ENCODE data around the gene SSBP3.

The SSBP3 gene

DNA sequence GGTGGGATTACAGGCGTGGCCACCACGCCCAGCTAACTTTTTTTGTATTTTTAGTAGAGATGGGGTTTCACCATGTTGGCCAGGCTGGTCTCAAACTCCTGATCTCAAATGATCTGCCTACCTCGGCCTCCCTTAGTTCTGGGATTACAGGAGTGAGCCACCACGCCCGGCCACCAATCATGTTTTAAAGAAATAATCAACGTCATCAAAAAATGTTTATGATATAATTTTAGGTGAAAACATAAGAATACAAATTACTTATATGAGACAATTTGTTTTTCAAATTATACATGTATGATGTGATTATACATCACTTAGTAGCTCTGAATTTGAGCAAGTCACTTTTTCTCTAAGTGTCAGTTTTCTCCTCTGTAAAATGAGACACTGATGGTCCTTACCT is 31.6 kb upstream of the SSBP3 start:
- in situ Hi-C loops (cut with MboI; ENCODE audit: low sequenced_read_pairs, unreplicated experiment) = no loop called here
- no peak for DNase-seq (ENCODE audit: low spot score)
- TF ChIP-seq, protein P1, sequence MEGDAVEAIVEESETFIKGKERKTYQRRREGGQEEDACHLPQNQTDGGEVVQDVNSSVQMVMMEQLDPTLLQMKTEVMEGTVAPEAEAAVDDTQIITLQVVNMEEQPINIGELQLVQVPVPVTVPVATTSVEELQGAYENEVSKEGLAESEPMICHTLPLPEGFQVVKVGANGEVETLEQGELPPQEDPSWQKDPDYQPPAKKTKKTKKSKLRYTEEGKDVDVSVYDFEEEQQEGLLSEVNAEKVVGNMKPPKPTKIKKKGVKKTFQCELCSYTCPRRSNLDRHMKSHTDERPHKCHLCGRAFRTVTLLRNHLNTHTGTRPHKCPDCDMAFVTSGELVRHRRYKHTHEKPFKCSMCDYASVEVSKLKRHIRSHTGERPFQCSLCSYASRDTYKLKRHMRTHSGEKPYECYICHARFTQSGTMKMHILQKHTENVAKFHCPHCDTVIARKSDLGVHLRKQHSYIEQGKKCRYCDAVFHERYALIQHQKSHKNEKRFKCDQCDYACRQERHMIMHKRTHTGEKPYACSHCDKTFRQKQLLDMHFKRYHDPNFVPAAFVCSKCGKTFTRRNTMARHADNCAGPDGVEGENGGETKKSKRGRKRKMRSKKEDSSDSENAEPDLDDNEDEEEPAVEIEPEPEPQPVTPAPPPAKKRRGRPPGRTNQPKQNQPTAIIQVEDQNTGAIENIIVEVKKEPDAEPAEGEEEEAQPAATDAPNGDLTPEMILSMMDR (IDR thresholded peaks at IDR 0.05; ENCODE audit: borderline replicate concordance, control extremely low read depth, extremely low read depth, insufficient read depth, missing control alignments) = no peak

DNA sequence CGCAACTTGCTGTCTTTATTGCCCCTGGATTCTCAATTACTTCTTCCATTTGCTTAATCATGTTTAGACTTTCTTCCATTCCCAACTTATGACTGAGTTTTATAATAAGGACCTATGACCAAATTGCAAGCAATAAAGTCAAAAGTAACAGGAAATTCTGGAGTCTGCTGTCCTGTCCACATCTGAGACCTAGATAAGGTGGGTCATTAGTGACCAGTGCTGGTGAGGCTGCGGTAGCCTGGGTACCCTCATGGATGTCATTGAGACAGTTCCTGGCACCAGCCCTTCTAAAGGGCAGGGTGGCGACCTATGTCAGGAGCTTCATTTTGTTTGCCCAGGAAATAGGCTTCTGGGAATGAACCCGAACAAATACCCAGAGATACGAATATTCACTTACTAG is 30.6 kb upstream of the SSBP3 start:
- TF ChIP-seq, protein P1 (IDR thresholded peaks at IDR 0.05; ENCODE audit: borderline replicate concordance, control extremely low read depth, extremely low read depth, insufficient read depth, missing control alignments) = no peak
- DNase-seq (ENCODE audit: low spot score) = no peak
- in situ Hi-C loops (cut with MboI; ENCODE audit: low sequenced_read_pairs, unreplicated experiment) = no loop called here

DNA sequence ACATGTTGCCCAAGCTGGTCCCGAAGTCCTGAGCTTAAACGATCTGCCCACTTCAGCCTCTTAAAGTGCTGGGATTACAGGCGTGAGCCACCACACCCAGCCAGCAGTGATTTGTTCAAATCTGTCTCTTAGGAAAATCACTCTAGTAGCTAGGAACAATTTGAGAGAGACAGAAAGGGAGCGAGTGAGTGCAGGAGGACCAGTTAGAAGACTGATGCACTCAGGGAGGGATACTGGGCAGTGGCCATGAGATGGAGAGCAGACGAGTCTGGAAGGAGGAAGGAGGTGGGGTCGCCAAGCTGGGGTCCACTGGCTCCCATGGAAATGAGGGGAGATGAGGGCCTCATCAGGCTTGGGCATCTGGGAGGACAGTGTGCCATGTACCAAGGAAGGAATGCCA is 23.6 kb upstream of the SSBP3 start:
- DNase-seq (ENCODE audit: low spot score) = no peak
- TF ChIP-seq, protein P1 (IDR thresholded peaks at IDR 0.05; ENCODE audit: borderline replicate concordance, control extremely low read depth, extremely low read depth, insufficient read depth, missing control alignments) = no peak
- in situ Hi-C loops (cut with MboI; ENCODE audit: low sequenced_read_pairs, unreplicated experiment) = no loop called here

DNA sequence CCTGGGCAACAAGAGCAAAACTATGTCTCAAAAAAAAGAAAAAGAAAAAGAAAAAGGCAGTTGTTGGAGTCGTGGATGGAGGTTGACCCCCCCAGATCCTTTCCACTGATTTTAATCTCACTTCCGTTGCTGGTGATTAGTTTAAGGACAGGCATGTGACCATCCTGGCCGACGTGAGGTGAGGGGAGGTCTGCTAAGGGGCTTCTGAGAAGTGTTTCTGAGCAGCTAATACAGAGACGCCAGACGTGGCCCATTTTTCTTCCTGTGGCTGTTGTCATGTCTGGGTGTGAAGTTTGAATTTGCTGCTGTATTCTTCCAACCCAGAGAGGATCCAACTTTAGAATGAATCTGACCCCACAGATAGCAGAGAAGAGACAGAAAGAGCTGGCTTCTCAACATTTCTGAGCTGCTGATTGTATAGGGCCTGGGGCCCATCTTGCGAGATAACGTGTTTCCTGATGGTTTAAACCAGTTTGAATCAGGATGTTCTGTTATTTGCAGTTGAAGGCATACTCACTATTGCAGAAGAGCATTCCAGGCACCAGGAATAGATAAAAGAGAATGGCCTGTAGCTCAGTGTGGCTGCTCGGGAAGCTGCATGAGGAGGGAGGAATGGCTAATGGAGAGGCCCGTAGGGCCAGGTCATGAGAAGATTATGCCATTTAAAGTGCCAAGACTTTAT is 22.8 kb upstream of the SSBP3 start:
- TF ChIP-seq, protein P1 (IDR thresholded peaks at IDR 0.05; ENCODE audit: borderline replicate concordance, control extremely low read depth, extremely low read depth, insufficient read depth, missing control alignments) = no peak
- in situ Hi-C loops (cut with MboI; ENCODE audit: low sequenced_read_pairs, unreplicated experiment) = no loop called here
- no peak for DNase-seq (ENCODE audit: low spot score)

DNA sequence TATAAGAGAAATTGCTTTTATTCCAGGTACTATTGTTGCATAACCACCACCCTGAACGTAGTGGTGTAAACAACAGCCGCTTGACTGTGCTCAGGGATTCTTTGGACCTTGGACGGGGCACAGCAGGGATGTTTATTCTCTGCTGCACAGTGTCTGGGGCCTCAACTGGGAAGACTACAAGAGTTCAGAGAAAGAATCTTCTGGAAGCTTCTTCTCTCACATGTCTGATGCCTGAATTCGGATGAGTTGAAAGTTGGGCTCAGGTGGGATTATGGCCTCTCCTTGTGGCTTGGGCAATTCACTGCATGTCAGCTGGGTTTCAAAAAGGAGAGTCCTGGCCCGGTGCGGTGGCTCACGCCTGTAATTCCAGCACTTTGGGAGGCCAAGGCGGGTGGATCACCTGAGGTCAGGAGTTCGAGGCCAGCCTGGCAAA is 19.0 kb upstream of the SSBP3 start:
- TF ChIP-seq, protein P1 (IDR thresholded peaks at IDR 0.05; ENCODE audit: borderline replicate concordance, control extremely low read depth, extremely low read depth, insufficient read depth, missing control alignments) = no peak
- in situ Hi-C loops (cut with MboI; ENCODE audit: low sequenced_read_pairs, unreplicated experiment) = no loop called here
- DNase-seq (ENCODE audit: low spot score) = no peak

DNA sequence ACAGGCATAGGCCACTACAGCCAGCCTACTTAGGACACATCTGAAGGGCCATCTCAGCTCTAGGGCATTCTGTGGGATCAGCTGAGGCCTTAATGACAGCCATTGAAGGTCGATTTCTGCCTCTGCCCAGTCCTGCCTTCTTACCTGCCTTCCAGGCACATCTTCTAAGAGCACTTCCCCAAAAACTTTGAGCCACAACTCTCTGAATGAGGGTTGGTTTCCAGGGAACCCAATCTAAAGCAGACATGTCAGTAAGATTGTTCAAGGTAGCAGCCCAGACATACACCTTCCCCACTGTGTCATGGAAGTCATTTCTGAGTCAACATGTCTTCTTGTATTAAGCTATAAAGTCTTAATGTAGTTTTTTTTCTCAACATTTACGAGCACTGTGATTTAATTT is 18.2 kb upstream of the SSBP3 start:
- in situ Hi-C loops (cut with MboI; ENCODE audit: low sequenced_read_pairs, unreplicated experiment) = no loop called here
- TF ChIP-seq, protein P1 (IDR thresholded peaks at IDR 0.05; ENCODE audit: borderline replicate concordance, control extremely low read depth, extremely low read depth, insufficient read depth, missing control alignments) = no peak
- no peak for DNase-seq (ENCODE audit: low spot score)

All from GM13976 (cell line).